NCI-H510A (cell line): ENCODE data around the gene CHCT1.

Source experiments
- DNase-seq: peaks from one replicate; lab custom pipeline; 2025; lab: John Stamatoyannopoulos, UW

CHCT1 gene

GRCh38 chr17:60442271-60443173 lies 20.2 kb downstream of the CHCT1 start:
- no peak for DNase-seq

GRCh38 chr17:60443713-60444112 lies 21.4 kb downstream of the CHCT1 start:
- DNase-seq, result no peak

- DNase-seq, result no peak
Observed at GRCh38 chr17:60445144-60445543, 22.9 kb downstream of the CHCT1 start.

- DNase-seq, result no peak
Observed at GRCh38 chr17:60447375-60447774, 25.1 kb downstream of the CHCT1 start.

- no peak for DNase-seq
Observed at GRCh38 chr17:60451071-60451470, 28.8 kb downstream of the CHCT1 start.

- DNase-seq, result no peak
Observed at GRCh38 chr17:60451965-60452364, 29.7 kb downstream of the CHCT1 start.

- no peak for DNase-seq
Observed at GRCh38 chr17:60455378-60455777, 33.1 kb downstream of the CHCT1 start.

GRCh38 chr17:60457148-60457547 lies 34.9 kb downstream of the CHCT1 start:
- no peak for DNase-seq

GRCh38 chr17:60461584-60461983 lies 39.3 kb downstream of the CHCT1 start:
- DNase-seq, result no peak

GRCh38 chr17:60463157-60463835 lies 41.0 kb downstream of the CHCT1 start:
- no peak for DNase-seq

GRCh38 chr17:60464343-60464742 lies 42.1 kb downstream of the CHCT1 start:
- DNase-seq, result no peak

- DNase-seq, result no peak
Observed at GRCh38 chr17:60468371-60468770, 46.1 kb downstream of the CHCT1 start.

GRCh38 chr17:60471451-60471850 lies 49.2 kb downstream of the CHCT1 start:
- DNase-seq, result no peak

GRCh38 chr17:60472449-60472848 lies 50.2 kb downstream of the CHCT1 start:
- no peak for DNase-seq

GRCh38 chr17:60473788-60474187 lies 51.5 kb downstream of the CHCT1 start:
- DNase-seq, result no peak
